GM21526 (cell line): ENCODE measurements around the gene G6PC3.

Experiments used
- ATAC-seq: cut with Tn5 transposase; IDR thresholded peaks from one replicate; pipeline ENCODE4 v1.9.1; 2021; ENCODE audit warnings: moderate library complexity; ENCODE audit not compliant: unreplicated experiment, low FRiP score

Gene G6PC3

GRCh38 chr17:44120851-44121605 lies 50.5 kb downstream of the G6PC3 start:
- ATAC-seq = no peak

- ATAC-seq = no peak
Measured at GRCh38 chr17:44121997-44122815, 51.7 kb downstream of the G6PC3 start.

- peak; percentile 19 for ATAC-seq
Measured at GRCh38 chr17:44122816-44123355, 52.4 kb downstream of the G6PC3 start.

- ATAC-seq = peak; percentile 78
Measured at GRCh38 chr17:44123356-44124117, 53.0 kb downstream of the G6PC3 start, which contains the start of gene HDAC5. HDAC5 (minus strand) TSS chr17:44123641; CDS start chr17:44117515, 6,126 bp downstream.

- no peak for ATAC-seq
Measured at GRCh38 chr17:44124118-44124438, 53.5 kb downstream of the G6PC3 start.
